ENCODE measurements around the gene HCRTR1. TPM values are rescaled to one million over a fixed set of nuclear protein-coding genes. Genes with fewer than 3 reads are reported as not detected.

HCRTR1 gene
- polyA plus RNA-seq (ENCODE audit: insufficient read length in 4 of 4), result under 1 TPM in 3 of 4 donors, not detected in 1; 0.18 to 0.31 (median 0.19) TPM

DNA sequence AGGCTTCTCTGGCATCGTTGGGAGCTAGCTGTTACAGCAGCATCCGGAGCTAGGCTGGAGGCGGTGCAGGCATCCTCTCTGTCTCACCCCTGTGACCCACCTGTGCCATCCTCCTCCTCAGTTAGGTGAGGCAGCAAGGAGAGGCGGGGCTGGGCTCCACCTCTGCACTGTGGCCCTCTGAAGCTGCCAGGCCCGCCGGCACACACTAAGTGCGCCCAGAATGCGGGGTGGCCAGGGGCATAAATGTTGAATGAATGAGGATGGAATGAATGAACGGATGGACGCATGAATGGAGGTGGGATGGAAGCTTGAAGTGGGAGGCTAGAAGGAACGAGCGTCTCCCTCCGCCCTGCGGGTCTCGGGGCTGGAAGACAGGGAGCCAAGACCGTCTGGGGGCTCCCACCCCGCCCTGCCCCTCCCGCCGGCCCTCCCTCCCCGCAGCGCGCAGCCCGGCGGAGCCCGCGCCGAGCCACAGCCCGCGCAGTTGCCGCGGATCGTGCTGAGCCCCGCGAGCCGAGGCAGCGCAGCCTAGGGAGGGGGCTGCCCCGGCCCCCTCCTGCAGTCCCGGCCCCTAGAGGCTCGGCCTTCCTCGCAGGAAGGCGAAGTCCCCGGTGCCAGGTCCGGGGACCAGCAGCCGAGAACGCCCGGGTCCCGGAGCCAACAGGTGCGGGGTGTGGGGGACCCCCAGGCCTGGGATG, at the start of gene HCRTR1:
Gene HCRTR1, plus strand, starts transcription at position 472 of the 698 bp plus-strand sequence. CDS start 1,504 bp downstream, outside the sequence.
- DNase-seq (ENCODE audit: low read depth in 4 of 4, low spot score in 3 of 4), result no peak

DNA sequence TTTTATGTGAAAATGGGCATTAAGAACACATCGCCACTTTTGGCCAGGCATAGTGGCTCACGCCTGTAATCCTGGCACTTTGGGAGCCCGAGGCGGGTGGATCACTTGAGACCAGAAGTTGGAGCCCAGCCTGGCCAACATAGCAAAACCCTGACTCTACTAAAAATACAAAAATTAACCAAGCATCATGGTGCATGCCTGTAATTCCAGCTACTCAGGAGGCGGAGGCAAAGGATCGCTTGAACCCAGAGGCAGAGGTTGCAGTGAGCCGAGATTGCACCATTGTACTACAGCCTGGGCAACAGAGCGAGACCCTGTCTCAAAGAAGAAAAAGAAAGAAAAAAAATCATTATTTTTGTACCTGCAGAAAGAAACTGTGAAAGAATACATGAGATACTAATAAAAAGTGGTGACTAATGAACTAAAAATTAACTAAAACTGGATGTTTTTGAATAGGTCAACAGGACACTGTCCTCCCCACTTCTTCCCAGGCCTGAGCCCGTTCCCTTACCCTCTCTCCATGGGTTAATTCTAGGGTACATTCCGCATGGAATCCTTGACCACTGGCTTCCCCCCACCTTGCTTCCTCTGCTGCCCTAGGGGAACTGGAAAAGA, 49.4 kb upstream of the HCRTR1 start:
- DNase-seq (ENCODE audit: low read depth in 4 of 4, low spot score in 3 of 4), result no peak

DNA sequence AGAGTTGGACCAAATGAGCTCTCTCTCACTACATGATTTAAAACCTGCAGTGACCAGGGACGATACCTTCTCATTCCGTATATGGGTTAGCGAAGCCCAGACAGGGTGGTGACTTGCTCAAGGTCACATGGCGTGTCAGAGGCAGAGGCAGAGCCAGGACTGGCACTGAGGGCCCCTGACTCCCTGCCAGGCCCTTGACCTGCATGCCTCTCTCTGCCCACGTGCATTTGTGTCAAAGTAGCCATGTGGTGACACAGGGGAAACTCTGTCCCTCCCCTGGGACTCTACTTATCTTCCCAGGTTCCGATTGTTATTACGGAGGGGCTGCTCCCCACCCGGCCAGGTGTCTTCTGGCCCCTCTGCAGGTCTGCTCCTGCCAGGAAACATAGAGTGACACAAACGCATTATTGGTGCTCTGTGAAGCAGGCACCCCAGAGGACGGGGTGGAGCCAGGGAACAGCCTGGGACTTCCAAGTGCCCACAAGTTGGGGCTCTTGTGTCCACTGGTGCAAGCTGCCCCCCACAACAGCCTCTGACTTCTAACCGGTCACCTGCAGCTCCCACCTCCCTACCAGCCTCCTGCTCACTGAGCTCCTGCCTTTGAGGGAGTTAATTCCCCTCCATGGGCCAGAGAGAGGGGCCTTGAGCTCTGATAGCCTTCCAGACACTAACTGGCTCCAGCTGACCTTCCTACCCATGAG, 48.4 kb upstream of the HCRTR1 start:
- no peak for DNase-seq (ENCODE audit: low read depth in 4 of 4, low spot score in 3 of 4)

DNA sequence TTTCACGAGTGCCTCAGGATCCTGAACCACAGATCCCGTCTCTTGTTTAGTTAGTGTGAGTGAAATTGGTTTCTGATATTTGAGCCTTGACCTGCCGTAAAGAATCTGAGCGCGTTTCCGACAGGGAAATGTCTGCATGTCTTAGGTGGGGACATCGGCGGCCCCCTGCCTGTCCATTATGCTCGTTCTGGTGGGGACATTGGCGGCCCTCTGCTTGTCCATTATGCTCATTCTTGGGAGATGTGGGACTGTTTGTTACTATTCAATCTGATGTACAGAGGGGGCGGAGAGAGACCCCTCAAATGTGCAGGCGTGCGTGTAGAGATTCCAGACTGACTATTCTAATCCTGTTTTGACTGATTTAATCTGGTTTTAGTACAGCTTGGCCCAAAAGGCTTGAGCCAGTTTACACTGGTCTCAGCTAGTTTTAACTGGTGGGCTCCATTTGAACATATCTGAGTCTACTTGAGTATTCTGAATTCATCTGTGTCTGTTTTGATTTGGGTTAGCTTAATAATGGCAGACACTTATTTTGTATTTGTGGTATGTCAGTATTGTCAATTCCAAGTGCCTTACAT, 47.8 kb upstream of the HCRTR1 start:
- DNase-seq (ENCODE audit: low read depth in 4 of 4, low spot score in 3 of 4), result no peak

DNA sequence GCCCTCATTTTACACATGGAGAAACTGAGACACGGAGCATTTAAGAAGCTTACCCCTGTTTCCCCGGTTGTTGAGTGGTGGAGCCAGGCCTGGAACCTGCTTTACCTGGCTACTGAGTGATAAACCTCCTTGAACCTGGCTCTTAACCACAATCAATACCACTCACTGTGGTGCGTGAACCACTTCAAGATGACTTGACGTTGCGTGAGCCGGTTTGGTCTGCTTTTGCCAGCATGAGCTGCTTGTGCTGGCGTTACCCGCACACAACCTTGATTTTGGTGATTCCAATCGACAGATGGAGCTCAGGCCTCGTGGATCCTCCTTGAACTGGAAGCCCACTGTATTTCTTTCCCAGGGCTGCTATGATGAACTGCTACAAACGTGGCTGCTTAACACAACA, 47.3 kb upstream of the HCRTR1 start:
- no peak for DNase-seq (ENCODE audit: low read depth in 4 of 4, low spot score in 3 of 4)

DNA sequence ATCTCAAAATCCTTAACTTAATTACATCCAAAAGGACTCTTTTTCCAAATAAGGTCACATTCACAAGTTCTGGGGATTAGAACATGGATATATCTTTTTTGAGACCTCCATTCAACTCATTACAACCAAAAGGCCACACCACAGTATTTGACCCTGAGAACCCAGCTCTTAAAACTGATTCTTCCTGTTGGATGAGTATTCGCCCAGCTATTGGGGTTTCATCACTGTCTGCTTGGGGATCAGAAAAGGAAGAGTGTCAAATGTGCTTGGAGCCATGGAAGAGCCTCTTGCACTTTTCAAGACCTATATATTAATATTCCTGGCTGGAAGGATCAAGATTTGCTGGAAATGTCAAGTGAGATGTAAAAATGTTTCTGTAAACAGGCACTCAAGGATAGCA, 46.6 kb upstream of the HCRTR1 start:
- no peak for DNase-seq (ENCODE audit: low read depth in 4 of 4, low spot score in 3 of 4)

DNA sequence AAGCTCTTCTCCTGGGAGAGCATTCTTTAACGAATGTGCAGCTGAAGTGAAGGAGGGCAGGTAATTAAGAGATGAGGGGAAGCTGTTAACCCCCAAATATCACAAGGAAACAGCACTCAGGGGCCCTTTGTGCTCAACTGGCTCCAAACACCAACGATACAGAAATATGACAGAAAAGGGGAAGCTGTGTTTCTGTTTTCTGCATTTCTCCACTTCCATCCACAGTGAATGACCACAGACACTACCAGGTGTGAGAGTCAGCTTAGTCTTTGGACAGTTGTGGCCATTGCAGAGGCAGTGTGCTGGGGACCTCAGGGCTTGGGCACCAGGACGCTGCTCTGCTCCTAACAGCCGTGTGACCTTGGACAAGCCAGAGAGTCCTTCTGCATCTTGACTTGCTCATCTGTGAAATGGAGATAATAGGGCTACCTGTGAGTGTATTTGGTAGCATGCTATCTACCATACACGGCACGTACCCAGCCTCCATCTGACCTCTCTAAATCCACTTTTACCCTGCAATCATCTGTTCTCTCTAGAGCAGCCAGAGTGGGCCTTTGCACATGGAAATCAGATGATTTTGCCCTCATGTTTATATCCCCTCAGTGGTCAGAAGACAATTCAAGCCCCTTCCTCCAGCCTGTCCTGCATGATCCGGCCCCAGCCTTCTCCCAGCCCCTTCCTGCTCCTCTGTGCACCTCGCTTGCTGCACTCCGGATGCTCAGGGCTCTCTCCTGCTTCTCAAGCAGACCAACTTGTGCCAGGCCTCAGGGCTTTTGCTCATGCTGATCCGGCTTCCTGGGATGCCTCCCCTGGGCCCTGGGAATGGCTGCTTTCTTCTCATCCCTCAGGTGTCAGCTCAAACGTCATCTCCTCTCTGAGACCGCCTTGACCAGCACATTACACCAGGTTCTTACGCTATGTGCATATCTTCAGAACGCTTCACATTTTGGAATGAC, 45.9 kb upstream of the HCRTR1 start:
- DNase-seq (ENCODE audit: low read depth in 4 of 4, low spot score in 3 of 4), result no peak

DNA sequence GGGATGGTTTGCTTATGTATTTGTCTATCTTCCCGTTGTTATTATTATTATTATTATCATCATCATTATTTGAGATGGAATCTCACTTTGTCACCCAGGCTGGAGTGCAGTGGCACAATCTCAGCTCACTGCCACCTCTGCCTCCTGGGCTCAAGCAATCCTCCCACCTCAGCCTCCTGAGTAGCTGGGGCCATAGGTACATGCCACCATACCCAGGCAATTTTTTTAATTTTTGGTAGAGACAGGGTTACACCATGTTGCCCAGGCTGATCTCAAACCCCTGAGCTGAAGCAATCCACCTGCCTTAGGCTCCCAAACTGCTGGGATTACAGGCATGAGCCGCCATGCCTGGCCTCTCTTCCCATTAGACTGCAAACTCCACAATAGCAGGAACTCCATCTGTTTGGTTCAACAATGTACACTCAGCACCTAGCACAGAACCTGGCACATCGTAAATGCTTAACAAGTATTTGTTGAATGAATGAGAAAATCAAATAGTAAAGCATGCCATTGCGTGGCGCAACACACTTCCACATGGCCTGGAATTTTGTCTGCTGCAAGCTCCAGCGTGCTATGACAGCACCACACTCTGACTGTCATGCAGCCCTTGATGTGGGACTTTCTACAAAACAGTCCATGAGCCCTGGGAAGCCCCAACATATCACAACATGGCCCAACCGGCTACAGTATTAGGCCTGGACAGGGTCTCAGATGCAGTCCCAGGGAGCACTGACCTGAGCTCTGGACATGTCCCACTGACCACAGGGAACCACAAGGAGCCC, 45.0 kb upstream of the HCRTR1 start:
- no peak for DNase-seq (ENCODE audit: low read depth in 4 of 4, low spot score in 3 of 4)

DNA sequence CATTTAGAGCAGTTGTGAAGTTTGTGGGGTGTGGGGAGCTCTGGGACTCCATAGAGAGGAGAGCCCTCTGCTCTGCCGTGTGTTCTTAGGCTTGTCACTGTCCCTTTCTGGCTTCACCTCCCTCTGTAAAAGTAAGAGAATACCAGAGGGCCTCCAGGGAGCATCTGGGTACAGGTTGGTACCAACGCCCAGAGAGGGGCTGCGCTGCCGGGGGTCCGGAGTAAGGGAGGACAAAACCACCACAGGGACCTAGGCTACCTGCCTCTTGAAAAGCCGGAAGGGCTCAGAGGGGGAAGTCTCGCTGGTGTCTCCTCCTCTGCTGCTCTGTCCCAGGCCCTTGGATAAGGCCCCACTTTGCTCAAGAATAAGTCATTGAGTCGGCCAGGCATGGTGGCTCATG, 44.2 kb upstream of the HCRTR1 start:
- DNase-seq (ENCODE audit: low read depth in 4 of 4, low spot score in 3 of 4), result no peak

DNA sequence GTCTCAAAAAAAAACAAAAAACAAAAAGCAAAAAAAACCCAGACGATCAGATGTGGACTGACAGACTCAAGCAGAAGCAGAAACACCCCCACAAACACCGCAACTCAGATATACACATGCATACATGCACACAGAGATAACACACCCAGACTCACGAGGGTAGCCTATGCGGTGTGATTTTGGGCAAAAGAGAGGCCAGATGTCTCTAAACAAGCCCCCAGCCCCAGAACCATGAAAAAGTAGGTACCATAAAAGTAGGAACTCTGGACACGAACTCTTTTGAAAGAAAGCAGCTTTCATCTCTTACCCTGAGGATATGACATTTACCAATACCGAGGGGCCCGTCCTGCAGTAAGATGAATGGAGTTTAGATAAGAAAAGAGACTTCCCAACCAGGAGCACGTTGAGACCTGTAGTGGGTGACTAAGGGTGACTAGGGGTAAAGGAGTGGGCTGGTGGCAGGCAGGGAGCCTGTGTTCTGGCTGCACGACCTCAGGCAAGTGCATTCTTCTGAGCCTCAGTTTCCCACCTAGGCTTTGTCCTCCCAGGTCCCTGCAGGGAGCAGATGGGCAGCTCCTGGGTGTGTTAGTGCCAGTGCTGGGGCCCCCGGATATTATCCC, 42.6 kb upstream of the HCRTR1 start:
- DNase-seq (ENCODE audit: low read depth in 4 of 4, low spot score in 3 of 4), result no peak

DNA sequence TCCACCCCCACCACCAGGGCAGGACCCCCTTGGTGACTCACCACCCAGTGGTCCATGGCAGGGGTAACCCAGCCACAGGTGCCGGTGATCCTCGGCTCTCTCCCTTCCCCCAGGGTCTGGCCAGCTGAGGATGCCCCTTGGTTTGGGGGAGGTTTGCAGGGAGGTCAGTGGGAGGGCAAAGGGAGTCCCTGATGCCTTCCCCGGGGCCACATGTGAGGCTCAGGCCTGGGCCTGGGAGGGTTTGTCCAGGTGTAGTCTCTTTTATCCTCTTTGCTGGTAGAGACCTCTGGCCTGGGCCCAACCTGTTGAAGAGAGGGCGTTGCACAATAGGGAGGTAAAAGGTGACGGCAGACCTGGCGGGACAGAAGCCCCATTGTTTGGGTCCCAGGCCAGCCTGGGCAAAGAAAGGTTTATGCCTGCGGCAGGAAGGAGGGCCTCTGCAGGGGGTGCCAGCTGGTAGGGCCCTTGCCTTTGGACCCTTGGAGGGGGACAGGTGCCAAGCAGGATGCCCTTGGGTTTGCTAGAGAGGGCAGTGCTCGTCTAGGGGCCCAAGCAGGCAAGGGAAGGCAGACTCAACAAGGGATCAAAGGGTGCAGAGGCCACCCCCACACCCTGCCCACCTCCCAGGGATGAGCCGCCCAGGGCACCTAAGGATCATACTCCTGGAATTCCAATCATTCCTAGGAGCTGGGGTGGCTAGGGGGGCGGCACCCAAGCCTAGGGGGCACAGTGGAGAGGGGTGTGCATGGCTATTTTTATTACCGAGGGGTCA, 41.9 kb upstream of the HCRTR1 start:
- no peak for DNase-seq (ENCODE audit: low read depth in 4 of 4, low spot score in 3 of 4)

DNA sequence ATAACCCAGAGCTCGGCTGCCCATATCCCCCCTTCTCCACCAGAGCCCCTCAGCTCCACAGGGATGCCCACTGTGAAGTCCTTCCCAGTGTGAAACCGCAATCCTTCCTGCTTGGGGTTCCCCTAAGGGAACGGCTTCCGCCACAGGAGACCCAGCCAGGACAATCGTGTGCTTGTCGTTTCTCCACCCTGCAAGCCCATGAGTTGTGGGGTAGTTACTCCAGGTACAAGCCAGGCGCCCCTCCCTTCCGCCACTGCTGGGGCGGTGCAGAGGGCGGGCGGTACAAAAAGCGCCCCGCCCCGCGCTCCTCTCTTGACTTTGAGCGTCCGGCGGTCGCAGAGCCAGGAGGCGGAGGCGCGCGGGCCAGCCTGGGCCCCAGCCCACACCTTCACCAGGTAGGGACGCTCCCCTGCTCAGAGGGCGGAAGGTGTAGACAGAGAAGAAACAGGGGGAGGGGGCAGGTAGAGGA, 41.3 kb upstream of the HCRTR1 start, which contains the start of gene TINAGL1:
Gene TINAGL1, plus strand, starts transcription at position 315 of the 469 bp plus-strand sequence. CDS start 634 bp downstream, outside the sequence.
- no peak for DNase-seq (ENCODE audit: low read depth in 4 of 4, low spot score in 3 of 4)

DNA sequence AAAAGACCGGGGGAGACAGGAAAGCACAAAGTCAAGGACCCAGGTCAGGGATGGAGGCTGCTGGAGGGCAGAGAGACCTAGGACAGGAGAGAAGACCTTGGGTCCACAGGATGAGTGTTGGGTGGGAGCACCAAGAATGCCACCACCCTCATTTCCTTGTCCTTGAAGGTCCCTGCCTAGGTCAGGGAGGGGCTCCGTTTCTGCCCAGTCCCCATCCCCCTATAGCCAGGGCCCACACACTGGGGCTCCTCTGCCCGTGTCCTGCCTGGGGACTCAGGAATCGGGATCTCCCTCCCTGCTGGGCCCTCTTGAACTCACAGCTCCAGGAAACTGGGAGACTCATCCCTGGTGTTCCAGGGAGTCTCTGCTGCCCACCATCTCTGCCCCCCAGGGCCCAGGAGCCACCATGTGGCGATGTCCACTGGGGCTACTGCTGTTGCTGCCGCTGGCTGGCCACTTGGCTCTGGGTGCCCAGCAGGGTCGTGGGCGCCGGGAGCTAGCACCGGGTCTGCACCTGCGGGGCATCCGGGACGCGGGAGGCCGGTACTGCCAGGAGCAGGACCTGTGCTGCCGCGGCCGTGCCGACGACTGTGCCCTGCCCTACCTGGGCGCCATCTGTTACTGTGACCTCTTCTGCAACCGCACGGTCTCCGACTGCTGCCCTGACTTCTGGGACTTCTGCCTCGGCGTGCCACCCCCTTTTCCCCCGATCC, 40.6 kb upstream of the HCRTR1 start:
- no peak for DNase-seq (ENCODE audit: low read depth in 4 of 4, low spot score in 3 of 4)

DNA sequence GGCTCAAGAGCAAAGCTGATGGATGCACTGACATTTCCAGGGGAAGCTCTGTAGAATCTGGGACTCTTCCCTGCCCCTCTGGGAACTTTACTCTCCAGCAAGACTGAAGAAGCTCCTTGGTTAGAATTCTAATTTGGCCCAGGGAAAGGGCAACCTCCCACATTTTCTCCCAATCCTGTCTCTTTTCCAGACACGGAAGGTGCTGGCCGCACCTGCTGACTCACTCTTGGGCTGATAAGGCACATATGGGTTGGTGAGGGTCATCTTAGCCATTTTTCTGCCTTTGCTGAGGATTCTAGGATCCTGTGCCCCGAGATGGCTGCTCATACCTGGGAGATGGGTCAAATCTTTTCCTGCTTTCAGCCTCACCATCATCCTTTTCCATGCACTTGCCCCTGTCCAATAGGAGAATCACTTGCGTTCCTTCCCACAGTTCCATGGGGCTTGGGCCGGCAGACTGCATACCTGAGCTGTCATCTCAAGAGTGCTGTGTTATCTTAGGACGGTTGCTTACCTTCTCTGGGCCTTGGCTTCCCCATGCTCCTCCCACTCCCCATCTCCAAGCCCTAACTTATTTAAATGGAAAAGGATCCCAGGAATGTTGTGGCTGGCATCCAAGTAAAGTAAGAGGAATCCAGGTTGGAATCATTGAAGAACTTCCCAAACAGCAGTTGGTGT, 39.8 kb upstream of the HCRTR1 start:
- no peak for DNase-seq (ENCODE audit: low read depth in 4 of 4, low spot score in 3 of 4)

DNA sequence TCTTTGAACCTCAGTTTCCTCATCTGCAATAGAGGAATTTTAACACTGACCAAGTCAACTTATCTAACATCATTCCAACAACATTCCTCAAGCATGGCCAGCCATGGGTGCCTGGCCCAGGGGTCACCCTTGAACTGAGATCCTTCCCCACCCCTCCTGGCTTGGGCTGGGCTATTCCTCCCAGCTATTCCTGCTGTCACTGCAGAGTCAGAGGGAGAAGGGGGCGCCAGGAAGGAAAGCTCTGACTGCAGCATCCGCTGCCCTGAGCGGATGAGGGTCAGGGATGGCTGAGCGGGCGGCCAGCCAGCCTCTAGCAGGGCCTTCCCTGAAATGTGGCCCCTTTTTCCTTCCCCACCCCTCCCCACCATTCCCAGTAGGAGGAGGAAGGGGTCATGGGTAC, 38.1 kb upstream of the HCRTR1 start:
- no peak for DNase-seq (ENCODE audit: low read depth in 4 of 4, low spot score in 3 of 4)

DNA sequence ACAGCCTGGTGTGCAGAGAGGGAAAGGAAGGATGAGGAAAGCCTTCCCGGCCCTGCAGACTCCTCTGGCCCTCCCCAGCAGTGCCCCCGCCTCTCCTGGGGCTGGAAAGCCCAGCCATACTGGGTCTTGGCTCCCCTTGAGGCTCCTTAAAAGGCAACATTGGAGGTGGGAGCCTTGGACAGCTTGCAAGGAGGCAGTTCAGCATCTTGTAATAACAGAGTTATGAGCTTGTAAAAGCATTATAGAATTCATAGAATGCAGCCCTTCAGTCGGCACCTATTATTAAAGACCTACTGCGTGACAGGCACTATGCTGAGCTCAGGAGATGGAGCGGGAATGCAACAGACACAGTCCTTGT, 37.0 kb upstream of the HCRTR1 start:
- no peak for DNase-seq (ENCODE audit: low read depth in 4 of 4, low spot score in 3 of 4)
